Measurements from ENCODE around the gene CELF2. TPM values are rescaled to one million over a fixed set of nuclear protein-coding genes. Genes with fewer than 3 reads are reported as not detected.

The CELF2 gene
- total RNA-seq, 1 donor from 2014 or later: 27.5 TPM

DNA sequence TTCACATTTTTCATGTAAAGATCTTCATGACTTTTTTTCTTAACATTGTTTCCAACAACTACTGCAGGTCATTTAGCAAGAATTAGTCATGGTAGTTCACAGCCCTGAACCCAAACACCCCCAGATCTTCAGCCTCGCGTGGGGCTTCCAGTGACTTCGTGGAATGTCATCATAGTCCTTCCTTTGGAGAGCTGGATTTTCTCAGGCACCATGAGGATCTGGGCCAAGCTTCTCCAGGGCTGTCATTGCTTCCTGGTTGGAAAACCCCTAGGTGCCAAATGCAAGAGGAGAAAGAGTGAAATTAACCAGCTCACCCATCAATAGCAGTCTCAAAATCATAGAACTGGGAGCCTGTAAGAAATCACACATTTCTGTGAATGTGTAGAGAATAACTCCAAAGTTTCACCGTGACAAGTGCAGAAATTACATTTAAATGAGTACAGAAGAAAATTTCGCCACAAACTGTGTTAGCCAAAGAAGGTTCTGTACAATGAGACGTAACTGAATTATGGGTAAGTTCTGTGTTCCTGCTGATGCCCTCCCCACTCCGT lies 175.4 kb downstream of the CELF2 start:
- Mint-ChIP-seq H3K9me3 (ENCODE audit: unreplicated experiment) (no peaks in the 10 kb centered on the region), H3K4me1 (ENCODE audit: unreplicated experiment) (peaks cover 15% of the 10 kb centered on the region), H3K4me3 (ENCODE audit: unreplicated experiment) (no peak overlapping the region), H3K27ac (ENCODE audit: unreplicated experiment) (no peak overlapping the region), H3K36me3 (ENCODE audit: low read depth, unreplicated experiment) (peaks cover 21% of the 10 kb centered on the region), H3K27me3 (ENCODE audit: unreplicated experiment) (peaks cover 3% of the 10 kb centered on the region)
- TF ChIP-seq, protein P1, sequence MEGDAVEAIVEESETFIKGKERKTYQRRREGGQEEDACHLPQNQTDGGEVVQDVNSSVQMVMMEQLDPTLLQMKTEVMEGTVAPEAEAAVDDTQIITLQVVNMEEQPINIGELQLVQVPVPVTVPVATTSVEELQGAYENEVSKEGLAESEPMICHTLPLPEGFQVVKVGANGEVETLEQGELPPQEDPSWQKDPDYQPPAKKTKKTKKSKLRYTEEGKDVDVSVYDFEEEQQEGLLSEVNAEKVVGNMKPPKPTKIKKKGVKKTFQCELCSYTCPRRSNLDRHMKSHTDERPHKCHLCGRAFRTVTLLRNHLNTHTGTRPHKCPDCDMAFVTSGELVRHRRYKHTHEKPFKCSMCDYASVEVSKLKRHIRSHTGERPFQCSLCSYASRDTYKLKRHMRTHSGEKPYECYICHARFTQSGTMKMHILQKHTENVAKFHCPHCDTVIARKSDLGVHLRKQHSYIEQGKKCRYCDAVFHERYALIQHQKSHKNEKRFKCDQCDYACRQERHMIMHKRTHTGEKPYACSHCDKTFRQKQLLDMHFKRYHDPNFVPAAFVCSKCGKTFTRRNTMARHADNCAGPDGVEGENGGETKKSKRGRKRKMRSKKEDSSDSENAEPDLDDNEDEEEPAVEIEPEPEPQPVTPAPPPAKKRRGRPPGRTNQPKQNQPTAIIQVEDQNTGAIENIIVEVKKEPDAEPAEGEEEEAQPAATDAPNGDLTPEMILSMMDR (IDR thresholded peaks at IDR 0.05; ENCODE audit: unreplicated experiment): no peak
- DNase-seq (ENCODE audit: low spot score): no peak

DNA sequence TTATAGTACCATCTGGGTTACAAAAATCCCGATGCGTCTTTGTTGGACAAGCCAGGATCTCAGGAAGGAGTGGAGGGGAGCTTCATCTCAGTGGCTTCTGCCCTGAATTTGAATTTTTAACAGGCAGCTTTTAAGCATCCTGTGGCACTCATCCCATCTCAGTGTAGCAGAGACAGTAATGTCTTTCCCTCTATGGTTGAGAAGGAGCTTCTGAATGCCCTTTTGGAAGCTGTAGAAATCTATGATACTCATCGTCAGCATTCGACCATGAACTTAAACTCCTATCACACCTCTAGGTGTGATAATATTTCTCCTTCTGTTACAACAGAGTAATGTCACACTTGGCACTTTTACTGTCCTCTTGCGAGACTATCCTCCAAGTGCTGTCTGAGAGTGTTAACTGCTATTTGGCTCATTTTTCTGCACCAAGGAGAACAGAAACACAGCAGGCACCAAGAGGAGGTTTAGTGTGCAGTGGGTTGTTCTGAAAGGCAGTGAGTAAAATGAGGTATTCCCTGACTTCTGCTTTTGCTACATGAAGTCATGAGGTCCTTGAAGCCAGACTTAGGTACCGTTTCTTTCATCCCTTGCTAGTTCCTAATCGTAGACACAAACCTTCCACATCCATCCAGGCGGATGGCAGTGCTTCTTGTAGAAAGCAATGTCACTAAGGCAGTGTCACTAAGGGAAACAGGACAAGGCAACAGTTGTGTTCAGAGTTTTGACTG lies 177.4 kb downstream of the CELF2 start:
- Mint-ChIP-seq H3K27me3 (ENCODE audit: unreplicated experiment) (peaks cover 3% of the 10 kb centered on the region), H3K27ac (ENCODE audit: unreplicated experiment) (no peak overlapping the region), H3K4me3 (ENCODE audit: unreplicated experiment) (no peak overlapping the region), H3K36me3 (ENCODE audit: low read depth, unreplicated experiment) (peaks cover 21% of the 10 kb centered on the region), H3K9me3 (ENCODE audit: unreplicated experiment) (no peaks in the 10 kb centered on the region), H3K4me1 (ENCODE audit: unreplicated experiment) (peaks cover 3% of the 10 kb centered on the region)
- TF ChIP-seq, protein P1 (IDR thresholded peaks at IDR 0.05; ENCODE audit: unreplicated experiment): no peak
- DNase-seq (ENCODE audit: low spot score): no peak

DNA sequence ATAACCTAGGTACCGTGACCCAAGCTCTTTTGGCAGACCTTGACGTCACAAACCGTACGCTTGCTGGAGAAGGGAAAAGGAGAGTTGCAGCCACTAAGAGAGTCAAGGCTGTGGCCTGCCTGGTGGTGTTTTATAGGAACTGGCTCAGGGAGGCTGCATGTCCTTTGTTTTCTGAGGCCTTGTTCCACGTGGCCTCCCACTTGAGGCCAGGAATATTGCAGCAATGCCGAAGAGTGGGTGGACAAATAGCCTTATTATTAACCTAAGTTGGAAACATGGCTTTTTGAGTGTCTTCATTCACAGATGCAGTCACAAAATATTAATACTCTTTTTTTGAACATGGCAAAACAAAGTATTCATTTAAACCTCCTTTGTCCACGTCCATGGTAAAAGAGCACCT lies 178.0 kb downstream of the CELF2 start:
- Mint-ChIP-seq H3K27ac (ENCODE audit: unreplicated experiment) (no peak overlapping the region), H3K36me3 (ENCODE audit: low read depth, unreplicated experiment) (peaks cover 21% of the 10 kb centered on the region), H3K4me3 (ENCODE audit: unreplicated experiment) (no peak overlapping the region), H3K9me3 (ENCODE audit: unreplicated experiment) (no peaks in the 10 kb centered on the region), H3K27me3 (ENCODE audit: unreplicated experiment) (peaks cover 3% of the 10 kb centered on the region), H3K4me1 (ENCODE audit: unreplicated experiment) (peaks cover 2% of the 10 kb centered on the region)
- TF ChIP-seq, protein P1 (IDR thresholded peaks at IDR 0.05; ENCODE audit: unreplicated experiment): no peak
- no peak for DNase-seq (ENCODE audit: low spot score)

DNA sequence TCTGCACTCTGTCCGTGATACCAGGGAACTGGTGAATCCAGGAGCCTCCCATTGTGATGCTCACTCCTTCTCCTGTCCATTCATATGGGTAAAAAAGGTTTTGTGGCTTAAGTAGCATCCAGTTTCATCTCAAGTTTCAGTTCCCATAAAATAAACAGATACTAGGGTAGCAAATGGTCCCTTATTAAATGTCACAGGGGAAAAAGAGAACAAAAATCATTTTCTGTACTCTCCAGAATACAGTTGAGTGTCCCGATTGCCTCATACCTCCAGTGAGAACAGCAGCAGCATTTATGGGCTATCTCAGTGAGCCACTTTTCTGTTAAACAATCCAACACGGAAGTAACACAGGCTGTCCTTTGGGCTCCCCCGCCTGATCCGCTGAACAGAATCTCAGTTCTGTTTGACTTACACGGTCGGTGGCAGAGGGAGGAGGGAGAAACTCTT lies 179.6 kb downstream of the CELF2 start:
- peak overlapping the region; percentile 48 for H3K27ac Mint-ChIP-seq (ENCODE audit: unreplicated experiment)
- TF ChIP-seq, protein P1 (IDR thresholded peaks at IDR 0.05; ENCODE audit: unreplicated experiment): no peak
- H3K4me1 Mint-ChIP-seq (ENCODE audit: unreplicated experiment): peaks cover 2% of the 10 kb centered on the region
- no peaks in the 10 kb centered on the region for H3K9me3 Mint-ChIP-seq (ENCODE audit: unreplicated experiment)
- peaks cover 21% of the 10 kb centered on the region for H3K36me3 Mint-ChIP-seq (ENCODE audit: low read depth, unreplicated experiment)
- no peak for DNase-seq (ENCODE audit: low spot score)
- H3K27me3 Mint-ChIP-seq (ENCODE audit: unreplicated experiment): peaks cover 3% of the 10 kb centered on the region
- H3K4me3 Mint-ChIP-seq (ENCODE audit: unreplicated experiment): no peak overlapping the region

DNA sequence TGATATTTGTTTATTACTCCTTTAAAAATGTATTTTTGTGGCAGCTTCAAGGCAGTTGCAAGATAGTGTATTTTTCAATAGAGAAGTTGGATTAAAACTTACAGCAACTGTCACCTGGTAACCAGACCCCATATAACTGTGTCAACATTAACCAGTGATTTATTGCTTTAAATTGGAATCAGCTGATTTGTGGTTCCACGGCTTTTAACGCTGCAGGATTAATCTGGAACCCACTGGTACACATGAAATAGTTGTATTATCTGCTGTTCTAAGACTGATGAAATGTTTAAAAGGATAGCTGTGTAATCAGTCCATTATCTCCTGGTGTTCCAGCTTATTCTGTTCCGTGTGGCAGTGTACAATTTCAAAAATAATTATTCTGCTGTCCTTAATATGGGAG lies 180.2 kb downstream of the CELF2 start:
- no peak for DNase-seq (ENCODE audit: low spot score)
- Mint-ChIP-seq H3K4me3 (ENCODE audit: unreplicated experiment) (no peak overlapping the region), H3K4me1 (ENCODE audit: unreplicated experiment) (peaks cover 4% of the 10 kb centered on the region), H3K36me3 (ENCODE audit: low read depth, unreplicated experiment) (peaks cover 17% of the 10 kb centered on the region), H3K27ac (ENCODE audit: unreplicated experiment) (no peak overlapping the region), H3K27me3 (ENCODE audit: unreplicated experiment) (peaks cover 3% of the 10 kb centered on the region), H3K9me3 (ENCODE audit: unreplicated experiment) (no peaks in the 10 kb centered on the region)
- TF ChIP-seq, protein P1 (IDR thresholded peaks at IDR 0.05; ENCODE audit: unreplicated experiment): no peak
